Calu3 (cell line): Measurements from ENCODE around the gene ZNF691. TPM values are rescaled to one million over a fixed set of nuclear protein-coding genes. Genes with fewer than 3 reads are reported as not detected.
"Not testable (repeated sequence)": the region's sequence is repeated elsewhere in the genome, so short reads cannot be mapped to it uniquely, and the experiment has no call there.

ENCODE experiments used
- BruUV-seq: library from RNA; stranded (reverse); fragments of 400-500 nt; replicated peaks from 2 replicates; lab custom pipeline; 2021; lab: Mats Ljungman, UMichigan
- CTCF ChIA-PET: fragments of 300-600 bp; sonication (Branson Sonifier 250); formaldehyde crosslinking; loops from one replicate; lab custom pipeline; 2022; ENCODE audit warnings: antibody characterized with exemption; lab: Charles Lee
- DNase-seq: peaks from one replicate; pipeline ENCODE4 v3.0.0; 2022
- H3K27ac Mint-ChIP-seq: one replicate; pipeline ENCODE4 v1.8.0; 2022; ENCODE audit warnings: mixed read lengths; ENCODE audit not compliant: unreplicated experiment
- H3K27me3 Mint-ChIP-seq: one replicate; pipeline ENCODE4 v1.8.0; 2022; ENCODE audit warnings: mixed read lengths; ENCODE audit not compliant: unreplicated experiment
- H3K36me3 Mint-ChIP-seq: one replicate; pipeline ENCODE4 v1.8.0; 2022; ENCODE audit warnings: mild to moderate bottlenecking, moderate library complexity, mixed read lengths; ENCODE audit not compliant: insufficient read depth, unreplicated experiment
- H3K4me1 Mint-ChIP-seq: one replicate; pipeline ENCODE4 v1.8.0; 2022; ENCODE audit warnings: mild to moderate bottlenecking, low read depth, mixed read lengths; ENCODE audit not compliant: unreplicated experiment
- H3K4me3 Mint-ChIP-seq: one replicate; pipeline ENCODE4 v1.8.0; 2022; ENCODE audit warnings: mild to moderate bottlenecking, low read depth, moderate library complexity, mixed read lengths; ENCODE audit not compliant: unreplicated experiment
- H3K9me3 Mint-ChIP-seq: one replicate; pipeline ENCODE4 v1.8.0; 2022; ENCODE audit warnings: low read depth, mixed read lengths; ENCODE audit not compliant: unreplicated experiment
- CTCF ChIP-seq: fragments of 200-600 bp; IDR thresholded peaks from one replicate; pipeline ENCODE4 v1.8.0; 2022; ENCODE audit warnings: antibody characterized with exemption; ENCODE audit not compliant: unreplicated experiment
- intact Hi-C: fragments of 100-400 bp; cut with micrococcal nuclease; formaldehyde crosslinking; loops from one replicate; pipeline ENCODE4 v1.10.0; 2022; ENCODE audit not compliant: unreplicated experiment
- total RNA-seq: library from RNA; stranded (reverse); gene quantifications from 2 replicates; pipeline ENCODE4 v1.2.3, GENCODE V29; 2022

Gene ZNF691
- total RNA-seq, 1 experiment from 2014 or later, result 12.0 TPM

GRCh38 chr1:42852608-42852980, 6.2 kb downstream of the ZNF691 start:
- CTCF ChIA-PET, result no interaction called here
- no peak overlapping the region for H3K27ac Mint-ChIP-seq
- intact Hi-C loops, result no loop called here

GRCh38 chr1:42853116-42853884, 6.9 kb downstream of the ZNF691 start:
- peaks cover 8% of the 10 kb centered on the region for H3K27me3 Mint-ChIP-seq
- no TSS peak for BruUV-seq
- DNase-seq, result no peak
- peaks cover 10% of the 10 kb centered on the region for H3K36me3 Mint-ChIP-seq
- no peak overlapping the region for H3K27ac Mint-ChIP-seq
- H3K4me1 Mint-ChIP-seq, result peaks cover 8% of the 10 kb centered on the region
- CTCF ChIA-PET, result no interaction called here
- no peak overlapping the region for H3K4me3 Mint-ChIP-seq
- no peak for TF ChIP-seq CTCF
- peaks cover 13% of the 10 kb centered on the region for H3K9me3 Mint-ChIP-seq
- intact Hi-C loops, result no loop called here

More at GRCh38 chr1:42852608-42852980, 6.2 kb downstream of the ZNF691 start:
- H3K36me3 Mint-ChIP-seq, result peaks cover 10% of the 10 kb centered on the region
- DNase-seq, result no peak
- peaks cover 6% of the 10 kb centered on the region for H3K9me3 Mint-ChIP-seq
- no TSS peak for BruUV-seq
- TF ChIP-seq CTCF, result no peak
- H3K27me3 Mint-ChIP-seq, result peaks cover under 1% of the 10 kb centered on the region
- peaks cover 15% of the 10 kb centered on the region for H3K4me1 Mint-ChIP-seq
- H3K4me3 Mint-ChIP-seq, result no peak overlapping the region

GRCh38 chr1:42856554-42856953, 10.1 kb downstream of the ZNF691 start:
- intact Hi-C loops, H3K4me3 Mint-ChIP-seq, CTCF ChIA-PET, H3K36me3 Mint-ChIP-seq, DNase-seq, H3K4me1 Mint-ChIP-seq, H3K27ac Mint-ChIP-seq, BruUV-seq: not testable (repeated sequence)
- Mint-ChIP-seq H3K9me3 (peaks cover 17% of the 10 kb centered on the region), H3K27me3 (peaks cover 28% of the 10 kb centered on the region)

- H3K4me3 Mint-ChIP-seq, CTCF ChIA-PET, H3K36me3 Mint-ChIP-seq, H3K27ac Mint-ChIP-seq, intact Hi-C loops, H3K4me1 Mint-ChIP-seq, BruUV-seq, DNase-seq: not testable (repeated sequence)
- Mint-ChIP-seq H3K9me3 (peaks cover 17% of the 10 kb centered on the region), H3K27me3 (peaks cover 55% of the 10 kb centered on the region)
These were observed 13.0 kb downstream of the ZNF691 start for GRCh38 chr1:42859366-42859765.

- Mint-ChIP-seq H3K4me1 (no peaks in the 10 kb centered on the region), H3K4me3 (no peak overlapping the region), H3K27me3 (peaks cover 66% of the 10 kb centered on the region), H3K9me3 (peaks cover 17% of the 10 kb centered on the region), H3K27ac (no peak overlapping the region), H3K36me3 (peaks cover 4% of the 10 kb centered on the region)
- CTCF ChIA-PET, result no interaction called here
- BruUV-seq, result no TSS peak
- TF ChIP-seq CTCF, result no peak
- no peak for DNase-seq
- intact Hi-C loops, result no loop called here
These were observed 14.1 kb downstream of the ZNF691 start for GRCh38 chr1:42860339-42861013.
